SHP77 (cell line): ENCODE results near the gene SEC11A.
A peak's percentile ranks its signal among the peaks of the same experiment; 100 is the strongest.
"Not testable (repeated sequence)": the region's sequence is repeated elsewhere in the genome, so short reads cannot be mapped to it uniquely, and the experiment has no call there.

Experiments
- DNase-seq, 2 experiments: peaks; one replicate each; lab custom pipeline; 2025; lab: John Stamatoyannopoulos, UW

Gene SEC11A

GRCh38 chr15:84716036-84716732, at the start of gene SEC11A:
Gene SEC11A, minus strand, starts transcription at chr15:84716139. Its CDS starts 64 bp downstream, at chr15:84716075.
- peak; percentile 86 to 89 for DNase-seq

GRCh38 chr15:84765675-84766074, 49.7 kb upstream of the SEC11A start:
- no peak for DNase-seq

GRCh38 chr15:84764989-84765388, 49.0 kb upstream of the SEC11A start:
- DNase-seq, result no peak

- DNase-seq, result no peak
Measured at GRCh38 chr15:84764585-84764984, 48.6 kb upstream of the SEC11A start.

GRCh38 chr15:84762840-84763572, 47.1 kb upstream of the SEC11A start:
- DNase-seq, result no peak

- no peak for DNase-seq
Measured at GRCh38 chr15:84761607-84762131, 45.7 kb upstream of the SEC11A start.

- DNase-seq, result no peak
Measured at GRCh38 chr15:84760219-84760618, 44.3 kb upstream of the SEC11A start.

- DNase-seq, result no peak
Measured at GRCh38 chr15:84759018-84759417, 43.1 kb upstream of the SEC11A start.

GRCh38 chr15:84755736-84756527, 40.0 kb upstream of the SEC11A start:
- DNase-seq, result no peak

GRCh38 chr15:84754889-84755288, 39.0 kb upstream of the SEC11A start:
- not testable (repeated sequence) for DNase-seq

GRCh38 chr15:84752700-84753099, 36.8 kb upstream of the SEC11A start:
- DNase-seq, result no peak

- DNase-seq, result no peak
Measured at GRCh38 chr15:84752195-84752594, 36.3 kb upstream of the SEC11A start.

GRCh38 chr15:84751721-84752120, 35.8 kb upstream of the SEC11A start:
- not testable (repeated sequence) for DNase-seq

GRCh38 chr15:84750583-84751092, 34.7 kb upstream of the SEC11A start:
- DNase-seq, result no peak

- peak in 1 of 2 experiments; percentile 3 for DNase-seq
Measured at GRCh38 chr15:84749111-84749991, 33.4 kb upstream of the SEC11A start.

- DNase-seq, result peak; percentile 26 to 68
Measured at GRCh38 chr15:84748274-84749110, 32.6 kb upstream of the SEC11A start, which contains the start of gene ZNF592. Gene ZNF592, plus strand, starts transcription at chr15:84748592. Its CDS starts 34,084 bp downstream, at chr15:84782676.

GRCh38 chr15:84747416-84748273, 31.7 kb upstream of the SEC11A start:
- DNase-seq, result peak; percentile 63 to 76

- no peak for DNase-seq
Measured at GRCh38 chr15:84741121-84741520, 25.2 kb upstream of the SEC11A start.

- no peak for DNase-seq
Measured at GRCh38 chr15:84740691-84741090, 24.8 kb upstream of the SEC11A start.
